GM23248 (cell line): ENCODE measurements around the gene LDLRAD4. TPM values are rescaled to one million over a fixed set of nuclear protein-coding genes. Genes with fewer than 3 reads are reported as not detected.

Experiments used
- DNase-seq: peaks from one replicate; pipeline ENCODE4 v3.0.0-alpha.2; 2015
- H2AFZ ChIP-seq: fragments of 200-600 bp; sonication (generic); 2 replicates; pipeline ENCODE4 v1.6.1; 2016; ENCODE audit warnings: antibody characterized with exemption
- H3F3A ChIP-seq: fragments of 200-600 bp; sonication (generic); 2 replicates; pipeline ENCODE4 v1.6.1; 2016; ENCODE audit warnings: mild to moderate bottlenecking, antibody characterized with exemption, mixed run types; ENCODE audit not compliant: insufficient read depth
- H3K27ac ChIP-seq: fragments of 200-600 bp; sonication (generic); 2 replicates; pipeline ENCODE4 v1.5.1; 2016; ENCODE audit warnings: mild to moderate bottlenecking
- H3K27me3 ChIP-seq: fragments of 200-600 bp; sonication (generic); replicated peaks from 2 replicates; pipeline ENCODE4 v1.6.1; 2016; ENCODE audit warnings: mild to moderate bottlenecking; ENCODE audit not compliant: insufficient read depth
- H3K36me3 ChIP-seq: fragments of 200-600 bp; sonication (generic); 2 replicates; pipeline ENCODE4 v1.6.1; 2016; ENCODE audit warnings: low read depth, mild to moderate bottlenecking
- H3K4me1 ChIP-seq: fragments of 200-600 bp; sonication (generic); 2 replicates; pipeline ENCODE4 v1.6.1; 2016; ENCODE audit warnings: mild to moderate bottlenecking; ENCODE audit not compliant: insufficient read depth
- H3K4me2 ChIP-seq: fragments of 200-600 bp; sonication (generic); one replicate; pipeline ENCODE4 v1.6.1; 2016; ENCODE audit warnings: mild to moderate bottlenecking; ENCODE audit not compliant: unreplicated experiment
- H3K4me3 ChIP-seq: fragments of 200-600 bp; sonication (generic); 2 replicates; pipeline ENCODE4 v1.5.1; 2016; ENCODE audit warnings: mild to moderate bottlenecking
- H3K79me2 ChIP-seq: fragments of 200-600 bp; sonication (generic); 2 replicates; pipeline ENCODE4 v1.6.1; 2016; ENCODE audit warnings: mild to moderate bottlenecking; ENCODE audit not compliant: insufficient read depth
- H3K9ac ChIP-seq: fragments of 200-600 bp; sonication (generic); 2 replicates; pipeline ENCODE4 v1.6.1; 2016; ENCODE audit warnings: mild to moderate bottlenecking
- H3K9me2 ChIP-seq: fragments of 200-600 bp; sonication (generic); 2 replicates; pipeline ENCODE4 v1.6.1; 2016; ENCODE audit warnings: mixed run types, mild to moderate bottlenecking, moderate library complexity; ENCODE audit not compliant: insufficient read depth
- H3K9me3 ChIP-seq: fragments of 200-600 bp; sonication (generic); one replicate; pipeline ENCODE4 v1.6.1; 2017; ENCODE audit warnings: low read depth
- H4K20me1 ChIP-seq: fragments of 200-600 bp; sonication (generic); 2 replicates; pipeline ENCODE4 v1.6.0; 2016; ENCODE audit not compliant: insufficient read depth
- EZH2 ChIP-seq: fragments of 200-600 bp; sonication (generic); IDR thresholded peaks from 2 replicates; pipeline ENCODE4 v1.6.1; 2018; ENCODE audit warnings: antibody characterized with exemption, mild to moderate bottlenecking; ENCODE audit not compliant: insufficient read depth, poor library complexity, severe bottlenecking
- EZH2phosphoT487 ChIP-seq: fragments of 200-600 bp; sonication (generic); IDR thresholded peaks from 2 replicates; pipeline ENCODE4 v1.6.1; 2018; ENCODE audit warnings: antibody characterized with exemption, moderate library complexity, mild to moderate bottlenecking, low read depth; ENCODE audit not compliant: insufficient read depth
- WGBS, 2 experiments: methylation state at CpG; one replicate each; pipeline ENCODE4 v1.1.6; 2015 to 2017; ENCODE audit warnings: low lambda C conversion rate in 2 of 2, low coverage in 1 of 2; ENCODE audit errors: missing lambda C conversion rate in 2 of 2; 5-methylcytosine and 5-hydroxymethylcytosine counted together
- in situ Hi-C: fragments of 300-500 bp; cut with MboI; formaldehyde crosslinking; loops from 2 replicates; pipeline ENCODE4 v1.15.0; 2020
- polyA plus RNA-seq: library from polyadenylated mRNA; unstranded; fragments of >200 nt; fragmentation: Nextera tagmentation; extraction: Ambion mirVana; gene quantifications from 2 replicates; pipeline ENCODE4 v1.2.1, GENCODE V29; 2016
- total RNA-seq: library from RNA; depleted of rRNA; stranded (reverse); fragments of >200 nt; shearing (Covaris generic); gene quantifications from 2 replicates; pipeline ENCODE4 v1.2.3, GENCODE V29; 2014

The LDLRAD4 gene
- total and polyA plus RNA-seq, 2 experiments from 2014 or later: not detected

- Histone ChIP-seq H3K79me2 (no peaks in the 10 kb centered on the region), H3K9me3 (no peaks in the 10 kb centered on the region), H3K36me3 (no peaks in the 10 kb centered on the region), H4K20me1 (no peaks in the 10 kb centered on the region), H3K4me3 (no peak overlapping the region), H3F3A (no peaks in the 10 kb centered on the region), H3K27me3 (peaks cover 11% of the 10 kb centered on the region; the same call in 1 of the 2 replicates), H3K9ac (no peak overlapping the region), H3K4me2 (no peak overlapping the region), H3K9me2 (no peaks in the 10 kb centered on the region), H2AFZ (no peak overlapping the region), H3K27ac (no peak overlapping the region), H3K4me1 (no peaks in the 10 kb centered on the region)
- no peak for DNase-seq
- in situ Hi-C loops: no loop called here
- TF ChIP-seq EZH2phosphoT487 (no peak), EZH2 (no peak)
- WGBS, 2 experiments: 17 to 19% methylated on average over 8 of the region's 8 CpGs
Measured at GRCh38 chr18:13546638-13547037, 328.1 kb downstream of the LDLRAD4 start.

GRCh38 chr18:13547347-13547746 lies 328.8 kb downstream of the LDLRAD4 start:
- DNase-seq: no peak
- Histone ChIP-seq H3K4me2 (no peak overlapping the region), H3K9me3 (no peaks in the 10 kb centered on the region), H3K27ac (no peak overlapping the region), H3F3A (no peaks in the 10 kb centered on the region), H3K36me3 (no peaks in the 10 kb centered on the region), H3K4me1 (no peaks in the 10 kb centered on the region), H3K9ac (no peak overlapping the region), H4K20me1 (no peaks in the 10 kb centered on the region), H3K79me2 (no peaks in the 10 kb centered on the region), H3K27me3 (peaks cover 16% of the 10 kb centered on the region), H3K4me3 (no peak overlapping the region), H2AFZ (no peak overlapping the region), H3K9me2 (no peaks in the 10 kb centered on the region)
- WGBS, 2 experiments: 56 to 66% methylated on average over 10 of the region's 10 CpGs
- in situ Hi-C loops: no loop called here
- TF ChIP-seq EZH2phosphoT487: no peak
- TF ChIP-seq EZH2: no peak

GRCh38 chr18:13548106-13548819 lies 329.7 kb downstream of the LDLRAD4 start:
- no peaks in the 10 kb centered on the region for H3K36me3 ChIP-seq
- no peaks in the 10 kb centered on the region for H4K20me1 ChIP-seq
- no peaks in the 10 kb centered on the region for H3K9me2 ChIP-seq
- H3F3A ChIP-seq: no peaks in the 10 kb centered on the region
- H3K9me3 ChIP-seq: no peaks in the 10 kb centered on the region
- peaks cover 25% of the 10 kb centered on the region for H3K27me3 ChIP-seq
- H3K9ac ChIP-seq: no peak overlapping the region
- no peak overlapping the region for H3K27ac ChIP-seq
- DNase-seq: no peak
- TF ChIP-seq EZH2phosphoT487: no peak
- TF ChIP-seq EZH2: no peak
- no peaks in the 10 kb centered on the region for H3K79me2 ChIP-seq
- no peaks in the 10 kb centered on the region for H3K4me1 ChIP-seq
- in situ Hi-C loops: no loop called here
- WGBS, 2 experiments: 58 to 63% methylated on average over 5 of the region's 5 CpGs
- H2AFZ ChIP-seq: no peak overlapping the region
- H3K4me3 ChIP-seq: no peak overlapping the region
- no peak overlapping the region for H3K4me2 ChIP-seq

- H3K9me2 ChIP-seq: no peaks in the 10 kb centered on the region
- H3F3A ChIP-seq: no peaks in the 10 kb centered on the region
- no peak overlapping the region for H3K9ac ChIP-seq
- H3K4me3 ChIP-seq: no peak overlapping the region
- in situ Hi-C loops: no loop called here
- H3K4me2 ChIP-seq: no peak overlapping the region
- no peak overlapping the region for H3K27ac ChIP-seq
- no peak for TF ChIP-seq EZH2
- no peak for TF ChIP-seq EZH2phosphoT487
- peaks cover 34% of the 10 kb centered on the region for H3K27me3 ChIP-seq
- no peaks in the 10 kb centered on the region for H3K36me3 ChIP-seq
- DNase-seq: no peak
- no peaks in the 10 kb centered on the region for H3K79me2 ChIP-seq
- H3K4me1 ChIP-seq: no peaks in the 10 kb centered on the region
- H2AFZ ChIP-seq: no peak overlapping the region
- H3K9me3 ChIP-seq: no peaks in the 10 kb centered on the region
- WGBS, 2 experiments: 41 to 44% methylated on average over 7 of the region's 7 CpGs
- no peaks in the 10 kb centered on the region for H4K20me1 ChIP-seq
Measured at GRCh38 chr18:13548966-13549879, 330.7 kb downstream of the LDLRAD4 start.
